Upper lobe of right lung (tissue), 1 donor: ENCODE results near the gene ETFB. TPM values are rescaled to one million over a fixed set of nuclear protein-coding genes. Genes with fewer than 3 reads are reported as not detected.

Experiments
- ATAC-seq: fragments of 200-7000 bp; cut with Tn5 transposase; one replicate; pipeline ENCODE4 v1.9.1; 2020; ENCODE audit warnings: mild to moderate bottlenecking, moderate library complexity
- DNase-seq: peaks from one replicate; pipeline ENCODE4 v3.0.0-alpha.2; 2020
- H3K27ac ChIP-seq: fragments of 200-600 bp; one replicate; pipeline ENCODE4 v1.8.0; 2022
- H3K27me3 ChIP-seq: fragments of 200-600 bp; one replicate; pipeline ENCODE4 v1.8.0; 2022; ENCODE audit warnings: mild to moderate bottlenecking
- H3K36me3 ChIP-seq: fragments of 200-600 bp; one replicate; pipeline ENCODE4 v1.8.0; 2022
- H3K4me1 ChIP-seq: fragments of 200-600 bp; one replicate; pipeline ENCODE4 v1.8.0; 2022
- H3K4me3 ChIP-seq: fragments of 200-600 bp; one replicate; pipeline ENCODE4 v1.8.0; 2022; ENCODE audit warnings: mild to moderate bottlenecking
- H3K9me3 ChIP-seq: fragments of 200-600 bp; one replicate; pipeline ENCODE4 v1.8.0; 2022
- CTCF ChIP-seq: fragments of 200-600 bp; IDR thresholded peaks from one replicate; pipeline ENCODE4 v1.8.0; 2022; ENCODE audit warnings: antibody characterized with exemption
- intact Hi-C: fragments of 100-400 bp; cut with DNase I; formaldehyde crosslinking; loops from one replicate; pipeline ENCODE4 v1.11.0; 2022
- total RNA-seq: library from RNA; stranded (reverse); fragmentation: NEBNext Ultra II Directional; extraction: Animal tissue kit (Norgen Biotek cat#: 25700); gene quantifications from one replicate; pipeline ENCODE4 v1.2.1, GENCODE V29; 2021
- donor health status: DM: no; HTN: yes; CAD: no; lungs with severe emphysema.

Gene ETFB
- total RNA-seq, 1 donor from 2014 or later, result 54.5 TPM

- no peak for ATAC-seq
These were observed 47.2 kb downstream of the ETFB start for GRCh38 chr19:51318687-51319648.

GRCh38 chr19:51317968-51318367 is 48.2 kb downstream of the ETFB start:
- no peak overlapping the region for H3K4me3 ChIP-seq

More at GRCh38 chr19:51318687-51319648, 47.2 kb downstream of the ETFB start:
- intact Hi-C loops, result no loop called here
- Histone ChIP-seq H3K9me3 (no peaks in the 10 kb centered on the region), H3K36me3 (no peaks in the 10 kb centered on the region), H3K4me1 (no peaks in the 10 kb centered on the region), H3K27ac (no peak overlapping the region), H3K27me3 (peaks cover 8% of the 10 kb centered on the region), H3K4me3 (no peak overlapping the region)
- TF ChIP-seq CTCF, result no peak
- no peak for DNase-seq

GRCh38 chr19:51317376-51317775 is 48.8 kb downstream of the ETFB start:
- H3K27ac ChIP-seq, result no peak overlapping the region
- DNase-seq, result no peak
- no peaks in the 10 kb centered on the region for H3K36me3 ChIP-seq
- no peaks in the 10 kb centered on the region for H3K9me3 ChIP-seq
- H3K4me1 ChIP-seq, result no peaks in the 10 kb centered on the region
- H3K4me3 ChIP-seq, result no peak overlapping the region
- no peak for ATAC-seq
- peaks cover 4% of the 10 kb centered on the region for H3K27me3 ChIP-seq
- no peak for TF ChIP-seq CTCF
- intact Hi-C loops, result no loop called here

More at GRCh38 chr19:51317968-51318367, 48.2 kb downstream of the ETFB start:
- H3K27me3 ChIP-seq, result peaks cover 4% of the 10 kb centered on the region
- intact Hi-C loops, result no loop called here
- no peak for ATAC-seq
- no peaks in the 10 kb centered on the region for H3K9me3 ChIP-seq
- DNase-seq, result no peak
- no peak for TF ChIP-seq CTCF
- H3K27ac ChIP-seq, result no peak overlapping the region
- no peaks in the 10 kb centered on the region for H3K36me3 ChIP-seq
- no peaks in the 10 kb centered on the region for H3K4me1 ChIP-seq

GRCh38 chr19:51316688-51317087 is 49.5 kb downstream of the ETFB start:
- H3K27me3 ChIP-seq, result peaks cover 8% of the 10 kb centered on the region
- no peak overlapping the region for H3K4me3 ChIP-seq
- H3K9me3 ChIP-seq, result no peaks in the 10 kb centered on the region
- intact Hi-C loops, result no loop called here
- DNase-seq (no peak), ATAC-seq (no peak)
- no peaks in the 10 kb centered on the region for H3K4me1 ChIP-seq
- H3K27ac ChIP-seq, result no peak overlapping the region
- no peaks in the 10 kb centered on the region for H3K36me3 ChIP-seq
- no peak for TF ChIP-seq CTCF

GRCh38 chr19:51311351-51312257 is 54.6 kb downstream of the ETFB start, which contains the start of gene IGLON5:
Gene IGLON5, plus strand, starts transcription at chr19:51311644. Its CDS starts 204 bp downstream, at chr19:51311848.
- intact Hi-C loops, result no loop called here
- no peak for TF ChIP-seq CTCF
- H3K9me3 ChIP-seq, result no peaks in the 10 kb centered on the region

More at GRCh38 chr19:51311351-51312257, 54.6 kb downstream of the ETFB start, which contains the start of gene IGLON5:
- Histone ChIP-seq H3K4me1 (no peaks in the 10 kb centered on the region), H3K27ac (no peak within 1 kb of the TSS), H3K27me3 (peaks cover 31% of the 10 kb centered on the region), H3K4me3 (no peak within 1 kb of the TSS), H3K36me3 (no peaks in the 10 kb centered on the region)
- ATAC-seq (no peak), DNase-seq (no peak)
